A673 (cell line): ENCODE measurements around the gene XAGE3. TPM values are rescaled to one million over a fixed set of nuclear protein-coding genes. Genes with fewer than 3 reads are reported as not detected.
"Not testable (repeated sequence)": the region's sequence is repeated elsewhere in the genome, so short reads cannot be mapped to it uniquely, and the experiment has no call there.

Experiments
- Bru-seq: library from RNA; stranded (reverse); fragments of 400-500 nt; gene quantifications from one replicate; lab custom pipeline; 2021; lab: Mats Ljungman, UMichigan
- BruChase-seq, 2 experiments: library from RNA; stranded (reverse); fragments of 400-500 nt; gene quantifications; one replicate each; lab custom pipeline; 2021; lab: Mats Ljungman, UMichigan
- BruUV-seq: library from RNA; stranded (reverse); fragments of 400-500 nt; replicated peaks from 2 replicates; lab custom pipeline; 2021; lab: Mats Ljungman, UMichigan
- CTCF ChIA-PET: fragments of 300-600 bp; sonication (Branson Sonifier 250); formaldehyde crosslinking; loops from one replicate; lab custom pipeline; 2022; ENCODE audit warnings: antibody characterized with exemption; lab: Charles Lee
- POLR2A ChIA-PET: fragments of 300-600 bp; sonication (Branson Sonifier 250); formaldehyde crosslinking; loops from one replicate; lab custom pipeline; 2022; ENCODE audit warnings: antibody characterized with exemption; ENCODE audit not compliant: low non-redundant PET; lab: Charles Lee
- DNase-seq: peaks from one replicate; pipeline ENCODE4 v3.0.0-alpha.2; 2015; ENCODE audit warnings: low spot score
- H3K27ac ChIP-seq: fragments of 200-600 bp; sonication (generic); 2 replicates; pipeline ENCODE4 v1.5.1; 2016; ENCODE audit warnings: mixed run types, low read depth, mild to moderate bottlenecking, mixed read lengths, antibody characterized with exemption, low read length; ENCODE audit not compliant: poor library complexity, severe bottlenecking
- H3K27me3 ChIP-seq: fragments of 200-600 bp; sonication (generic); replicated peaks from 2 replicates; pipeline ENCODE4 v1.6.1; 2017; ENCODE audit warnings: mixed run types, low read depth, mild to moderate bottlenecking, mixed read lengths, antibody characterized with exemption, low read length; ENCODE audit not compliant: insufficient read depth, poor library complexity
- H3K36me3 ChIP-seq: fragments of 200-600 bp; sonication (generic); 2 replicates; pipeline ENCODE4 v1.6.1; 2016; ENCODE audit warnings: mixed run types, mild to moderate bottlenecking, mixed read lengths, antibody characterized with exemption, low read length; ENCODE audit not compliant: insufficient read depth, poor library complexity, severe bottlenecking
- H3K4me1 ChIP-seq: fragments of 200-600 bp; sonication (generic); 2 replicates; pipeline ENCODE4 v1.6.1; 2017; ENCODE audit warnings: mixed run types, mild to moderate bottlenecking, mixed read lengths, antibody characterized with exemption, low read length; ENCODE audit not compliant: insufficient read depth, poor library complexity, severe bottlenecking
- H3K4me3 ChIP-seq: fragments of 200-600 bp; sonication (generic); 2 replicates; pipeline ENCODE4 v1.5.1; 2016; ENCODE audit warnings: low read depth, mixed run types, mild to moderate bottlenecking, mixed read lengths, low read length; ENCODE audit not compliant: poor library complexity, severe bottlenecking
- H3K9me3 ChIP-seq: fragments of 200-600 bp; sonication (generic); 2 replicates; pipeline ENCODE4 v1.6.1; 2016; ENCODE audit warnings: mixed run types, low read depth, mild to moderate bottlenecking, mixed read lengths, antibody characterized with exemption, low read length; ENCODE audit not compliant: poor library complexity, severe bottlenecking
- EZH2 ChIP-seq: fragments of 200-600 bp; sonication (generic); IDR thresholded peaks from 2 replicates; pipeline ENCODE4 v1.6.1; 2017; ENCODE audit warnings: borderline replicate concordance, low read depth, mild to moderate bottlenecking, mixed read lengths, antibody characterized with exemption, low read length; ENCODE audit not compliant: poor library complexity, severe bottlenecking
- intact Hi-C: fragments of 100-400 bp; cut with micrococcal nuclease; formaldehyde crosslinking; loops from one replicate; pipeline ENCODE4 v1.10.0; 2022; ENCODE audit not compliant: unreplicated experiment
- long read RNA-seq: library from polyadenylated mRNA; stranded (forward); transcript quantifications from one replicate; pipeline ENCODE4 v2.0.0, GENCODE V29; 2022
- total RNA-seq: library from RNA; stranded (reverse); gene quantifications from 2 replicates; pipeline ENCODE4 v1.2.3, GENCODE V29; 2021

Gene XAGE3, protein sequence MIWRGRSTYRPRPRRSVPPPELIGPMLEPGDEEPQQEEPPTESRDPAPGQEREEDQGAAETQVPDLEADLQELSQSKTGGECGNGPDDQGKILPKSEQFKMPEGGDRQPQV
- total RNA-seq, result not detected in 2 replicates
- not detected for Bru-seq, nascent RNA
- BruChase-seq, experiment 1, labeled RNA remaining after a 2-hour chase, result not detected
- BruChase-seq, experiment 2, labeled RNA remaining after a 6-hour chase, result not detected
- long read RNA-seq, result 0 reads

DNA sequence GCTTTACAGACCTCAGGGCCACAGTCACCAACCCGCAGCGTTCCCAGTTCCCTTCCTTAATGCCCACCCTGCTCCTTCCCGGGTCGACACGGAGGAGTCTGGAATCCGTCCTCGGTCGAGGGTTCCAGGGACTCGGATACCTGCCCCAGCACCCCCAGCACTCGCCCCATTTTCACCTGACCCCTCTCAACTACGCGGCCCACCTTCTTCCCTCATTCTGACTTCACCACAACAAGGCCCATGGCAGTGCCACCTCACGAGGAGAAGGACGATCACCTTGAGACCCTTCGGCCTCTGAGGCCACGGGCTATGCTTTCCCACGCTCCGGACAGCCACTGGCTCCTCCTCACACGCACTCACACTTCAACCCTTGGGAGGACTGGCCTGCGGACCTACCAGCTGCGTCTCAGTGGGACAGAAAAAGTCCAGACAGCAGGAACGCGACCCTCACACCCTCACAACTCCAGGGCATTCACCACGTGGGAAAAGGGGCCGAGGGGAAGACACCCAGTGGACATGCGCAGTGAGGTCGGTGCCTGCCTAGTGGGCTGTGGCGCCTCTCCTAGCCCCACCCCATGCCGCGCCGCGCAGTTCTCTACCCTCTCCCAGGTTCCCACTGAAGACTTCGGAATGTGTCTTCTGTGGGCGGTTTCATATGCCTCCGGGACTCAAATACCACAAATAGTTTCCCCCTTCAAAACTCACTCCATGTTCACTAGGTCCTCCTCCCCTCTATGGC, at the start of gene XAGE3:
Gene XAGE3 (minus strand): TSS at position 474 of the 739 bp plus-strand sequence. CDS start 950 bp downstream, outside the sequence.
- no peak for TF ChIP-seq EZH2
- CTCF ChIA-PET, result no interaction called here
- H3K36me3 ChIP-seq, result no peaks in the 10 kb centered on the region
- no TSS peak for BruUV-seq
- intact Hi-C loops, result no loop called here
- peaks cover 35% of the 10 kb centered on the region for H3K27me3 ChIP-seq
- POLR2A ChIA-PET, result no interaction called here
- H3K9me3 ChIP-seq, result no peaks in the 10 kb centered on the region
- H3K27ac ChIP-seq, result no peak within 1 kb of the TSS
- no peaks in the 10 kb centered on the region for H3K4me1 ChIP-seq
- no peak within 1 kb of the TSS for H3K4me3 ChIP-seq
- DNase-seq, result no peak

- H3K4me3 ChIP-seq, BruUV-seq, H3K4me1 ChIP-seq, H3K36me3 ChIP-seq, DNase-seq, intact Hi-C loops, H3K27ac ChIP-seq, POLR2A ChIA-PET, CTCF ChIA-PET, H3K27me3 ChIP-seq, H3K9me3 ChIP-seq: not testable (repeated sequence)
Measured at GRCh38 chrX:52914704-52915103, 46.8 kb upstream of the XAGE3 start.

DNA sequence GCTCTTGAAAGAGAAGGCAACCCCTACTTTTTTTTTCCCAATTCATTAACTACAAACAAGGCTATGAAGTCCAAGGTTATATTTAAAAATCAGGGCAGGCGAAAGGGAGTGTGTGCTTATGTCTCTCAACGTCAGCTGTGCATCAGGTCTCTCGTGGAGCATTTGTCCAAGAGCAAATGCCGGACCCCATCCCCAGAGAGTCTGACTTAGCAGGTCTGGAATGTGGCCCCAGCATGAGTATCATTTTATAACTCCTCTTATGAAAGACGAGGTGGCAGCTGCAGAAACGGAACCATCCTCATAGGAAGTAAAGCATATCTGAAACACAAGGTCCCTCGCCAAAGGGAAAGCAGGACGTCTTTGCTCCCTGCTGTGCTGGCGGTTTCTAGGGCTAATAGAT, 45.8 kb upstream of the XAGE3 start:
- BruUV-seq, result not testable (repeated sequence)

DNA sequence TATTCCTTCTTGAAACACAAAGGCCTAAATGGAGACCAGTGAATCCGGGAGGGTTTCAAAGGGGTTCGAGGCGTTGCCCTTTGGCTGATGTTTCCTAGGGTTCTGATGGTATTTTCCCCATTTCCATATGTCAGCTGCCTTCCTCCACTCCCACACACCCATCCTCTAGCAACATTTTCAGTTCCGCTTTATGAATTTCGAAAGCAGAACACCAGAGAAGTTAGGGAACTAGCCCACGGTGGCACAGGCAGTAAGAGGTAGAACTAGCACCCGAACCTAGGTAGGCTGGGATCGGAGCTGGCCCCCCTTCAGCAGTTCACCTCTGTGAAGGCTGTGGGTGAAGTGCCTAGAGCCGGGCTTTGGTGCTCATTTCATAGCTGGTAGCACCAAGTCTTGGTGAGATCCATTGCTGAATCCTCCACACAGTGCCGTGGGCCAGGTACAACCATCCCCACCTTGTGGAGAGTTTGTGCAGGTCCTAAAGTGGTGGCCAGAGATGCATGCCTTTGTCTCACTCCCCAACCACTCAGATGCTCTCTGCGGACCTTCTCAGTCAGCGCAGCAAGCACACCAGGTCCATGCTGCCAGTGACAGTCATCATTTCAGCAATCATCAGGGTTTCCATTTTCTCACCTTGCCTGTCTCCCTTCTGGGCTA, 41.6 kb upstream of the XAGE3 start:
- H3K4me1 ChIP-seq, H3K9me3 ChIP-seq, BruUV-seq, H3K4me3 ChIP-seq, CTCF ChIA-PET, POLR2A ChIA-PET, H3K36me3 ChIP-seq, DNase-seq, H3K27ac ChIP-seq, intact Hi-C loops, H3K27me3 ChIP-seq: not testable (repeated sequence)

More for the DNA sequence above, 45.8 kb upstream of the XAGE3 start:
- H3K27ac ChIP-seq, H3K9me3 ChIP-seq, POLR2A ChIA-PET, intact Hi-C loops, CTCF ChIA-PET, H3K4me3 ChIP-seq, H3K36me3 ChIP-seq, H3K27me3 ChIP-seq, DNase-seq, H3K4me1 ChIP-seq: not testable (repeated sequence)

GRCh38 chrX:52907900-52908299, 40.0 kb upstream of the XAGE3 start:
- CTCF ChIA-PET, BruUV-seq, H3K27ac ChIP-seq, H3K36me3 ChIP-seq, H3K4me1 ChIP-seq, H3K9me3 ChIP-seq, H3K27me3 ChIP-seq, POLR2A ChIA-PET, H3K4me3 ChIP-seq, DNase-seq, intact Hi-C loops: not testable (repeated sequence)

DNA sequence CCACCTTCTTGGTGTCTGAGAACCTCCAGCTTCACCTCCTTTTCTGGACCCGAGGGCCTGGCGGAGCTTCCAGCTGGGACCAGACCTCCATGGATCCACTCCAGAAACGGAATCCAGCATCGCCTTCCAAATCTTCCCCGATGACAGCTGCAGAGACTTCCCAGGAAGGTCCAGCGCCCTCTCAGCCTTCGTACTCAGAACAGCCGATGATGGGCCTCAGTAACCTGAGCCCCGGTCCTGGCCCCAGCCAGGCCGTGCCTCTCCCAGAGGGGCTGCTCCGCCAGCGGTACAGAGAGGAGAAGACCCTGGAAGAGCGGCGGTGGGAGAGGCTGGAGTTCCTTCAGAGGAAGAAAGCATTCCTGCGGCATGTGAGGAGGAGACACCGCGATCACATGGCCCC, 39.3 kb upstream of the XAGE3 start:
- BruUV-seq, H3K4me1 ChIP-seq, H3K4me3 ChIP-seq, H3K36me3 ChIP-seq, CTCF ChIA-PET, POLR2A ChIA-PET, DNase-seq, H3K27ac ChIP-seq, intact Hi-C loops, H3K27me3 ChIP-seq, H3K9me3 ChIP-seq: not testable (repeated sequence)

- BruUV-seq, H3K4me1 ChIP-seq, intact Hi-C loops, H3K27ac ChIP-seq, H3K36me3 ChIP-seq, H3K9me3 ChIP-seq, H3K4me3 ChIP-seq, CTCF ChIA-PET, H3K27me3 ChIP-seq, POLR2A ChIA-PET, DNase-seq: not testable (repeated sequence)
Measured at GRCh38 chrX:52906072-52906471, 38.2 kb upstream of the XAGE3 start.
